WTC11 (cell line): ENCODE measurements around the gene CFAP20DC. TPM values are rescaled to one million over a fixed set of nuclear protein-coding genes. Genes with fewer than 3 reads are reported as not detected.

ENCODE experiments used
- ATAC-seq: fragments of 200-7000 bp; cut with Tn5 transposase; 2 replicates; pipeline ENCODE4 v1.10.0; 2021; ENCODE audit warnings: mild to moderate bottlenecking, moderate library complexity
- CTCF ChIA-PET: fragments of 300-600 bp; sonication (Branson Sonifier 250); formaldehyde crosslinking; loops from one replicate; lab custom pipeline; 2021; ENCODE audit warnings: antibody characterized with exemption; lab: Charles Lee
- POLR2A ChIA-PET: fragments of 350-600 bp; sonication (Branson Sonifier 250); formaldehyde crosslinking; loops from one replicate; lab custom pipeline; 2021; ENCODE audit warnings: antibody characterized with exemption; lab: Charles Lee
- DNase-seq: peaks from one replicate; pipeline ENCODE4 v3.0.0; 2021; ENCODE audit warnings: low spot score
- H3K27ac Mint-ChIP-seq: 2 replicates; pipeline ENCODE4 v1.8.0; 2021; ENCODE audit warnings: mixed read lengths
- H3K27me3 Mint-ChIP-seq: 2 replicates; pipeline ENCODE4 v1.8.0; 2021; ENCODE audit warnings: low read depth, mild to moderate bottlenecking, moderate library complexity, mixed read lengths
- H3K36me3 Mint-ChIP-seq: 2 replicates; pipeline ENCODE4 v1.8.0; 2021; ENCODE audit warnings: mixed read lengths
- H3K4me1 Mint-ChIP-seq: 2 replicates; pipeline ENCODE4 v1.8.0; 2022; ENCODE audit warnings: mixed read lengths
- H3K4me3 Mint-ChIP-seq: 2 replicates; pipeline ENCODE4 v1.8.0; 2021; ENCODE audit warnings: mild to moderate bottlenecking, moderate library complexity, mixed read lengths
- H3K9me3 Mint-ChIP-seq: 2 replicates; pipeline ENCODE4 v1.8.0; 2021; ENCODE audit warnings: mixed read lengths
- EMX1 ChIP-seq: fragments of 250-450 bp; sonication (Bioruptor Pico); IDR thresholded peaks from 2 replicates; pipeline ENCODE4 v1.8.0; 2021; ENCODE audit warnings: mild to moderate bottlenecking
- ETV6 ChIP-seq: sonication (generic); formaldehyde crosslinking; IDR thresholded peaks from 2 replicates; pipeline ENCODE4 v1.8.1; 2022; ENCODE audit warnings: mild to moderate bottlenecking, missing genetic modification reagents
- FOXJ3 ChIP-seq: sonication (generic); formaldehyde crosslinking; IDR thresholded peaks from 2 replicates; pipeline ENCODE4 v1.9.0; 2021; ENCODE audit warnings: missing genetic modification reagents, mild to moderate bottlenecking, borderline replicate concordance
- GRHL2 ChIP-seq: fragments of 250-450 bp; sonication (Bioruptor Pico); IDR thresholded peaks from 2 replicates; pipeline ENCODE4 v1.8.0; 2022; ENCODE audit warnings: mild to moderate bottlenecking, moderate library complexity; ENCODE audit not compliant: insufficient replicate concordance, severe bottlenecking
- NFYB ChIP-seq: sonication (generic); formaldehyde crosslinking; conservative IDR thresholded peaks from 2 replicates; pipeline ENCODE4 v1.8.0; 2022; ENCODE audit warnings: low read depth, missing genetic modification reagents
- SP1 ChIP-seq: sonication (generic); formaldehyde crosslinking; conservative IDR thresholded peaks from 2 replicates; pipeline ENCODE4 v1.8.1; 2022; ENCODE audit warnings: missing genetic modification reagents
- TCF7 ChIP-seq: sonication (generic); formaldehyde crosslinking; IDR thresholded peaks from 2 replicates; pipeline ENCODE4 v1.8.0; 2022; ENCODE audit warnings: mild to moderate bottlenecking, low read depth, missing genetic modification reagents, moderate library complexity
- TP53 ChIP-seq: sonication (generic); formaldehyde crosslinking; IDR thresholded peaks from 2 replicates; pipeline ENCODE4 v1.8.1; 2023; ENCODE audit warnings: mild to moderate bottlenecking, missing genetic modification reagents
- ZNF138 ChIP-seq: sonication (generic); formaldehyde crosslinking; conservative IDR thresholded peaks from 2 replicates; pipeline ENCODE4 v1.8.1; 2022; ENCODE audit warnings: mild to moderate bottlenecking, moderate library complexity, missing genetic modification reagents
- ZNF263 ChIP-seq: sonication (generic); formaldehyde crosslinking; IDR thresholded peaks from 2 replicates; pipeline ENCODE4 v1.8.1; 2022; ENCODE audit warnings: low read depth, mild to moderate bottlenecking, moderate library complexity, missing genetic modification reagents
- total RNA-seq: library from RNA; stranded (reverse); gene quantifications from 3 replicates; pipeline ENCODE4 v1.2.3, GENCODE V29; 2021
- TF ChIP-seq, protein P1 (sequence below): sonication (generic); formaldehyde crosslinking; IDR thresholded peaks from 2 replicates; pipeline ENCODE4 v1.8.0; 2022; ENCODE audit warnings: missing genetic modification reagents
- TF ChIP-seq, protein P2 (sequence below): fragments of 250-450 bp; sonication (Bioruptor Pico); IDR thresholded peaks from 2 replicates; pipeline ENCODE4 v1.9.0; 2021; ENCODE audit warnings: moderate library complexity, mild to moderate bottlenecking, inconsistent platforms, borderline replicate concordance
- TF ChIP-seq, protein P3 (sequence below): fragments of 250-450 bp; sonication (Bioruptor Pico); IDR thresholded peaks from 2 replicates; pipeline ENCODE4 v2.1.2; 2022; ENCODE audit warnings: mild to moderate bottlenecking, moderate library complexity
- TF ChIP-seq, protein P4 (sequence below): sonication (generic); formaldehyde crosslinking; IDR thresholded peaks from 2 replicates; pipeline ENCODE4 v1.8.0; 2023; ENCODE audit warnings: missing genetic modification reagents, mild to moderate bottlenecking, borderline replicate concordance
- TF ChIP-seq, protein P5 (sequence below): sonication (generic); formaldehyde crosslinking; IDR thresholded peaks from 2 replicates; pipeline ENCODE4 v1.8.0; 2023; ENCODE audit warnings: missing genetic modification reagents
- TF ChIP-seq, protein P6 (sequence below): sonication (generic); formaldehyde crosslinking; conservative IDR thresholded peaks from 2 replicates; pipeline ENCODE4 v1.8.1; 2022; ENCODE audit warnings: mild to moderate bottlenecking, missing genetic modification reagents
- TF ChIP-seq, protein P7 (sequence below): sonication (generic); formaldehyde crosslinking; IDR thresholded peaks from 2 replicates; pipeline ENCODE4 v1.8.1; 2023; ENCODE audit warnings: mild to moderate bottlenecking, missing genetic modification reagents, moderate library complexity

CFAP20DC gene
- total RNA-seq, 1 experiment from 2014 or later, result 4.9 TPM

DNA sequence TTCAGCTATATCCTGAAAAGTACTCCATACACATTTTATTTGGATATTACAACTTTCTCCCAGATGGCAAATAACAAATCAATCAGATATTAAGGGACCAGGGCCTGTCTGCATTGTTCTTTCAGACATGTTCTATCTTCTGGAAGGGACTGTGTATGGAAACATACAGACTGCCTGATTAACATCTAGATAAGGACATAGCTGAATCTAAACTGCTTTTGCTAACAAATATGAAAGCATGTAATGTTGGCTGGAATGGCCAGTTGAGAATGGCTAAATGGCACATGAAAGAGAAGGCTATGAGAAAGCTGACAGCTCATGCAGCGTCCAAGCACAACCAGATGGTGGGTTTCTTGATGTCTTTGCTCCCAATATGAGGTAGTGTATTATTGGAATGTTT, 149.4 kb downstream of the CFAP20DC start (continued):
- TF ChIP-seq ZNF263 (CRISPR knock-in tag) (no peak), TP53 (CRISPR knock-in tag) (no peak), EMX1 (no peak), FOXJ3 (CRISPR knock-in tag) (no peak)
- TF ChIP-seq, protein P1, sequence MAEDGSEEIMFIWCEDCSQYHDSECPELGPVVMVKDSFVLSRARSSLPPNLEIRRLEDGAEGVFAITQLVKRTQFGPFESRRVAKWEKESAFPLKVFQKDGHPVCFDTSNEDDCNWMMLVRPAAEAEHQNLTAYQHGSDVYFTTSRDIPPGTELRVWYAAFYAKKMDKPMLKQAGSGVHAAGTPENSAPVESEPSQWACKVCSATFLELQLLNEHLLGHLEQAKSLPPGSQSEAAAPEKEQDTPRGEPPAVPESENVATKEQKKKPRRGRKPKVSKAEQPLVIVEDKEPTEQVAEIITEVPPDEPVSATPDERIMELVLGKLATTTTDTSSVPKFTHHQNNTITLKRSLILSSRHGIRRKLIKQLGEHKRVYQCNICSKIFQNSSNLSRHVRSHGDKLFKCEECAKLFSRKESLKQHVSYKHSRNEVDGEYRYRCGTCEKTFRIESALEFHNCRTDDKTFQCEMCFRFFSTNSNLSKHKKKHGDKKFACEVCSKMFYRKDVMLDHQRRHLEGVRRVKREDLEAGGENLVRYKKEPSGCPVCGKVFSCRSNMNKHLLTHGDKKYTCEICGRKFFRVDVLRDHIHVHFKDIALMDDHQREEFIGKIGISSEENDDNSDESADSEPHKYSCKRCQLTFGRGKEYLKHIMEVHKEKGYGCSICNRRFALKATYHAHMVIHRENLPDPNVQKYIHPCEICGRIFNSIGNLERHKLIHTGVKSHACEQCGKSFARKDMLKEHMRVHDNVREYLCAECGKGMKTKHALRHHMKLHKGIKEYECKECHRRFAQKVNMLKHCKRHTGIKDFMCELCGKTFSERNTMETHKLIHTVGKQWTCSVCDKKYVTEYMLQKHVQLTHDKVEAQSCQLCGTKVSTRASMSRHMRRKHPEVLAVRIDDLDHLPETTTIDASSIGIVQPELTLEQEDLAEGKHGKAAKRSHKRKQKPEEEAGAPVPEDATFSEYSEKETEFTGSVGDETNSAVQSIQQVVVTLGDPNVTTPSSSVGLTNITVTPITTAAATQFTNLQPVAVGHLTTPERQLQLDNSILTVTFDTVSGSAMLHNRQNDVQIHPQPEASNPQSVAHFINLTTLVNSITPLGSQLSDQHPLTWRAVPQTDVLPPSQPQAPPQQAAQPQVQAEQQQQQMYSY (CRISPR knock-in tag), result no peak
- TF ChIP-seq, protein P2, sequence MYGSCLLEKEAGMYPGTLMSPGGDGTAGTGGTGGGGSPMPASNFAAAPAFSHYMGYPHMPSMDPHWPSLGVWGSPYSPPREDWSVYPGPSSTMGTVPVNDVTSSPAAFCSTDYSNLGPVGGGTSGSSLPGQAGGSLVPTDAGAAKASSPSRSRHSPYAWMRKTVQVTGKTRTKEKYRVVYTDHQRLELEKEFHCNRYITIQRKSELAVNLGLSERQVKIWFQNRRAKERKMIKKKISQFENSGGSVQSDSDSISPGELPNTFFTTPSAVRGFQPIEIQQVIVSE (CRISPR knock-in tag), result no peak

DNA sequence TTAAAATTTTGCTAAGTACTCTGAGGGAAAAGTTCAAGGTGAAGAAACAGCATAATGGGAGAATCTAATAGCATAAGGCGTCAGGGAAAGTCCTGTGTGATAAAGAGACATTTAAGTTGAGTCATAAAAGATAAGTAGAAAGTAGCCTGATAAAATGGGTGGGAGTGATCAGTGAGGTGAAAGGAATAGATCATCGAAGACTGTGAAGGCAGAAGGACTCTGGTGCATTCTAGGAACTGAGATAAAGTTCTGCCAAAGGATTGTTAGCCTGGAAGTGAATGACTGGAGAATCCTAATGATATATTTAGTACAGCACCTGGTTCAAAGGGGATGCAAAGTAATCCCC, 149.9 kb downstream of the CFAP20DC start:
- Mint-ChIP-seq H3K27me3 (peaks cover 3% of the 10 kb centered on the region; the same call in 1 of the 2 replicates), H3K9me3 (peaks cover 50% of the 10 kb centered on the region), H3K4me3 (no peak overlapping the region), H3K36me3 (peaks cover 22% of the 10 kb centered on the region), H3K27ac (no peak overlapping the region), H3K4me1 (peaks cover 15% of the 10 kb centered on the region)
- ChIA-PET POLR2A (no interaction called here), CTCF (no interaction called here)
- ATAC-seq (no peak), DNase-seq (no peak)
- TF ChIP-seq, protein P1 (CRISPR knock-in tag), result no peak
- TF ChIP-seq SP1 (CRISPR knock-in tag), result no peak
- TF ChIP-seq, protein P3, sequence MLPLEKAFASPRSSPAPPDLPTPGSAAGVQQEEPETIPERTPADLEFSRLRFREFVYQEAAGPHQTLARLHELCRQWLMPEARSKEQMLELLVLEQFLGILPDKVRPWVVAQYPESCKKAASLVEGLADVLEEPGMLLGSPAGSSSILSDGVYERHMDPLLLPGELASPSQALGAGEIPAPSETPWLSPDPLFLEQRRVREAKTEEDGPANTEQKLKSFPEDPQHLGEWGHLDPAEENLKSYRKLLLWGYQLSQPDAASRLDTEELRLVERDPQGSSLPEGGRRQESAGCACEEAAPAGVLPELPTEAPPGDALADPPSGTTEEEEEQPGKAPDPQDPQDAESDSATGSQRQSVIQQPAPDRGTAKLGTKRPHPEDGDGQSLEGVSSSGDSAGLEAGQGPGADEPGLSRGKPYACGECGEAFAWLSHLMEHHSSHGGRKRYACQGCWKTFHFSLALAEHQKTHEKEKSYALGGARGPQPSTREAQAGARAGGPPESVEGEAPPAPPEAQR, result no peak
- no peak for TF ChIP-seq TCF7 (CRISPR knock-in tag)
- TF ChIP-seq, protein P2 (CRISPR knock-in tag), result no peak
- TF ChIP-seq GRHL2 (CRISPR knock-in tag), result no peak
- TF ChIP-seq, protein P4, sequence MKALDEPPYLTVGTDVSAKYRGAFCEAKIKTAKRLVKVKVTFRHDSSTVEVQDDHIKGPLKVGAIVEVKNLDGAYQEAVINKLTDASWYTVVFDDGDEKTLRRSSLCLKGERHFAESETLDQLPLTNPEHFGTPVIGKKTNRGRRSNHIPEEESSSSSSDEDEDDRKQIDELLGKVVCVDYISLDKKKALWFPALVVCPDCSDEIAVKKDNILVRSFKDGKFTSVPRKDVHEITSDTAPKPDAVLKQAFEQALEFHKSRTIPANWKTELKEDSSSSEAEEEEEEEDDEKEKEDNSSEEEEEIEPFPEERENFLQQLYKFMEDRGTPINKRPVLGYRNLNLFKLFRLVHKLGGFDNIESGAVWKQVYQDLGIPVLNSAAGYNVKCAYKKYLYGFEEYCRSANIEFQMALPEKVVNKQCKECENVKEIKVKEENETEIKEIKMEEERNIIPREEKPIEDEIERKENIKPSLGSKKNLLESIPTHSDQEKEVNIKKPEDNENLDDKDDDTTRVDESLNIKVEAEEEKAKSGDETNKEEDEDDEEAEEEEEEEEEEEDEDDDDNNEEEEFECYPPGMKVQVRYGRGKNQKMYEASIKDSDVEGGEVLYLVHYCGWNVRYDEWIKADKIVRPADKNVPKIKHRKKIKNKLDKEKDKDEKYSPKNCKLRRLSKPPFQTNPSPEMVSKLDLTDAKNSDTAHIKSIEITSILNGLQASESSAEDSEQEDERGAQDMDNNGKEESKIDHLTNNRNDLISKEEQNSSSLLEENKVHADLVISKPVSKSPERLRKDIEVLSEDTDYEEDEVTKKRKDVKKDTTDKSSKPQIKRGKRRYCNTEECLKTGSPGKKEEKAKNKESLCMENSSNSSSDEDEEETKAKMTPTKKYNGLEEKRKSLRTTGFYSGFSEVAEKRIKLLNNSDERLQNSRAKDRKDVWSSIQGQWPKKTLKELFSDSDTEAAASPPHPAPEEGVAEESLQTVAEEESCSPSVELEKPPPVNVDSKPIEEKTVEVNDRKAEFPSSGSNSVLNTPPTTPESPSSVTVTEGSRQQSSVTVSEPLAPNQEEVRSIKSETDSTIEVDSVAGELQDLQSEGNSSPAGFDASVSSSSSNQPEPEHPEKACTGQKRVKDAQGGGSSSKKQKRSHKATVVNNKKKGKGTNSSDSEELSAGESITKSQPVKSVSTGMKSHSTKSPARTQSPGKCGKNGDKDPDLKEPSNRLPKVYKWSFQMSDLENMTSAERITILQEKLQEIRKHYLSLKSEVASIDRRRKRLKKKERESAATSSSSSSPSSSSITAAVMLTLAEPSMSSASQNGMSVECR (CRISPR knock-in tag), result no peak
- no peak for TF ChIP-seq ETV6 (CRISPR knock-in tag)
- TF ChIP-seq ZNF138 (CRISPR knock-in tag), result no peak
- TF ChIP-seq, protein P5, sequence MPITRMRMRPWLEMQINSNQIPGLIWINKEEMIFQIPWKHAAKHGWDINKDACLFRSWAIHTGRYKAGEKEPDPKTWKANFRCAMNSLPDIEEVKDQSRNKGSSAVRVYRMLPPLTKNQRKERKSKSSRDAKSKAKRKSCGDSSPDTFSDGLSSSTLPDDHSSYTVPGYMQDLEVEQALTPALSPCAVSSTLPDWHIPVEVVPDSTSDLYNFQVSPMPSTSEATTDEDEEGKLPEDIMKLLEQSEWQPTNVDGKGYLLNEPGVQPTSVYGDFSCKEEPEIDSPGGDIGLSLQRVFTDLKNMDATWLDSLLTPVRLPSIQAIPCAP (CRISPR knock-in tag), result no peak
- TF ChIP-seq NFYB (CRISPR knock-in tag), result no peak
- TF ChIP-seq, protein P6, sequence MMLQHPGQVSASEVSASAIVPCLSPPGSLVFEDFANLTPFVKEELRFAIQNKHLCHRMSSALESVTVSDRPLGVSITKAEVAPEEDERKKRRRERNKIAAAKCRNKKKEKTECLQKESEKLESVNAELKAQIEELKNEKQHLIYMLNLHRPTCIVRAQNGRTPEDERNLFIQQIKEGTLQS (CRISPR knock-in tag), result no peak
- TF ChIP-seq, protein P7, sequence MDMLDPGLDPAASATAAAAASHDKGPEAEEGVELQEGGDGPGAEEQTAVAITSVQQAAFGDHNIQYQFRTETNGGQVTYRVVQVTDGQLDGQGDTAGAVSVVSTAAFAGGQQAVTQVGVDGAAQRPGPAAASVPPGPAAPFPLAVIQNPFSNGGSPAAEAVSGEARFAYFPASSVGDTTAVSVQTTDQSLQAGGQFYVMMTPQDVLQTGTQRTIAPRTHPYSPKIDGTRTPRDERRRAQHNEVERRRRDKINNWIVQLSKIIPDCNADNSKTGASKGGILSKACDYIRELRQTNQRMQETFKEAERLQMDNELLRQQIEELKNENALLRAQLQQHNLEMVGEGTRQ (CRISPR knock-in tag), result no peak
